HepG2 (cell line): ENCODE data around the gene SYT17. TPM values are rescaled to one million over a fixed set of nuclear protein-coding genes. Genes with fewer than 3 reads are reported as not detected.

Experiments used
- ATAC-seq: fragments of 200-7000 bp; cut with Tn5 transposase; 3 replicates; pipeline ENCODE4 v1.9.1; 2020; ENCODE audit warnings: mild to moderate bottlenecking, moderate library complexity
- BruUV-seq: library from RNA; stranded (reverse); fragments of 400-500 nt; replicated peaks from 2 replicates; lab custom pipeline; 2021; lab: Mats Ljungman, UMichigan
- CTCF ChIA-PET: fragments of 300-600 bp; formaldehyde crosslinking; extraction: SDS; loops from one replicate; lab custom pipeline; 2021; ENCODE audit warnings: low total read pairs, inconsistent platforms, low intra/inter-chr PET ratio; lab: Yijun Ruan, JAX
- POLR2A ChIA-PET: fragments of 350-600 bp; sonication (Branson Sonifier 250); formaldehyde crosslinking; loops from one replicate; lab custom pipeline; 2020; ENCODE audit warnings: antibody characterized with exemption, inconsistent platforms; lab: Yijun Ruan, JAX
- DNase-seq: peaks from one replicate; pipeline ENCODE4 v3.0.0-alpha.2; 2015; ENCODE audit warnings: low spot score
- FAIRE-seq: peaks from 3 replicates; lab custom pipeline; 2011; peaks lifted over from hg19 to GRCh38; lab: Jason Lieb, UNC
- H2AFZ ChIP-seq: one replicate; pipeline ENCODE4 v1.6.1; 2011; ENCODE audit warnings: low read length, inconsistent platforms
- H3K27ac ChIP-seq: fragments of 300-600 bp; 3 replicates; pipeline ENCODE4 v1.8.0; 2011; ENCODE audit warnings: mixed run types, mild to moderate bottlenecking, mixed read lengths, low read length, inconsistent platforms; ENCODE audit not compliant: insufficient read depth; ENCODE audit errors: extremely low read length
- H3K27me3 ChIP-seq, 2 experiments: fragments of 200-600 bp in 1 of 2; 2 replicates in 1 of 2; 3 replicates in 1 of 2; pipeline versions ENCODE4 v1.6.0 to v1.8.0; 2011; ENCODE audit warnings: low read length in 2 of 2, mild to moderate bottlenecking in 2 of 2, moderate library complexity in 2 of 2, inconsistent platforms in 1 of 2; ENCODE audit not compliant: insufficient read depth in 2 of 2, control insufficient read depth in 1 of 2
- H3K36me3 ChIP-seq, 2 experiments: fragments of 200-600 bp in 1 of 2; replicated peaks in 1 of 2; 2 replicates in 1 of 2; 3 replicates in 1 of 2; pipeline versions ENCODE4 v1.5.1 to v1.8.0; 2011; ENCODE audit warnings: low read length in 2 of 2, inconsistent platforms in 1 of 2; ENCODE audit not compliant: insufficient read depth in 2 of 2, control insufficient read depth in 1 of 2
- H3K4me1 ChIP-seq: 2 replicates; pipeline ENCODE4 v1.5.1; 2012; ENCODE audit warnings: low read length, inconsistent platforms; ENCODE audit not compliant: insufficient read depth
- H3K4me2 ChIP-seq: 2 replicates; pipeline ENCODE4 v1.6.0; 2011; ENCODE audit warnings: low read depth, low read length, inconsistent platforms
- H3K4me3 ChIP-seq, 3 experiments: fragments of 200-600 bp in 1 of 3; sonication (generic), shearing (Covaris generic) in 1 of 3; replicated peaks in 1 of 3; 2 replicates each; pipeline ENCODE4 v1.5.1; 2011 to 2016; ENCODE audit warnings: low read length in 3 of 3, inconsistent platforms in 2 of 3, low read depth in 2 of 3, mild to moderate bottlenecking in 2 of 3, control low read depth in 1 of 3, mixed read lengths in 1 of 3; ENCODE audit not compliant: insufficient read depth in 1 of 3
- H3K79me2 ChIP-seq: one replicate; pipeline ENCODE4 v1.6.1; 2011; ENCODE audit warnings: low read length, inconsistent platforms; ENCODE audit not compliant: insufficient read depth
- H3K9ac ChIP-seq: 2 replicates; pipeline ENCODE4 v1.6.0; 2011; ENCODE audit warnings: mild to moderate bottlenecking, low read depth, low read length, inconsistent platforms; ENCODE audit not compliant: insufficient read depth
- H3K9me3 ChIP-seq: 2 replicates; pipeline ENCODE4 v1.5.1; 2012; ENCODE audit warnings: mild to moderate bottlenecking, low read length
- H4K20me1 ChIP-seq: 2 replicates; pipeline ENCODE4 v1.6.0; 2011; ENCODE audit warnings: inconsistent platforms, mild to moderate bottlenecking, low read length, moderate library complexity; ENCODE audit not compliant: insufficient read depth
- ARNT2 ChIP-seq: sonication (generic); formaldehyde crosslinking; IDR thresholded peaks from 2 replicates; pipeline ENCODE4 v1.8.0; 2022; ENCODE audit warnings: mild to moderate bottlenecking, low read depth, missing genetic modification reagents, moderate library complexity
- HNRNPK ChIP-seq: fragments of 200-400 bp; formaldehyde crosslinking; IDR thresholded peaks from 2 replicates; pipeline ENCODE4 v1.6.1; 2018; ENCODE audit warnings: low read length, low read depth, moderate library complexity, mild to moderate bottlenecking; ENCODE audit not compliant: poor library complexity, severe bottlenecking
- MED8 ChIP-seq: sonication (generic); formaldehyde crosslinking; IDR thresholded peaks from 2 replicates; pipeline ENCODE4 v1.8.1; 2023; ENCODE audit warnings: mild to moderate bottlenecking, missing genetic modification reagents; ENCODE audit not compliant: insufficient replicate concordance
- RARG ChIP-seq: sonication (generic); formaldehyde crosslinking; IDR thresholded peaks from 2 replicates; pipeline ENCODE4 v1.4.0; 2020; ENCODE audit warnings: low read depth, mild to moderate bottlenecking, missing genetic modification reagents
- SRY ChIP-seq: sonication (generic); formaldehyde crosslinking; IDR thresholded peaks from 2 replicates; pipeline ENCODE4 v1.8.0; 2022; ENCODE audit warnings: mild to moderate bottlenecking, missing genetic modification reagents
- ZMYM2 ChIP-seq: sonication (generic); formaldehyde crosslinking; IDR thresholded peaks from 2 replicates; pipeline ENCODE4 v1.8.0; 2022; ENCODE audit warnings: mild to moderate bottlenecking, missing genetic modification reagents
- ZNF256 ChIP-seq: sonication (generic); formaldehyde crosslinking; conservative IDR thresholded peaks from 2 replicates; pipeline ENCODE4 v1.4.0; 2020; ENCODE audit warnings: missing genetic modification reagents
- ZSCAN30 ChIP-seq: sonication (generic); formaldehyde crosslinking; IDR thresholded peaks from 2 replicates; pipeline ENCODE4 v1.5.0; 2020; ENCODE audit warnings: mild to moderate bottlenecking, missing genetic modification reagents
- WGBS: methylation state at CpG from one replicate; pipeline ENCODE4 v1.1.6; 2017; ENCODE audit warnings: low lambda C conversion rate; 5-methylcytosine and 5-hydroxymethylcytosine counted together
- in situ Hi-C: cut with HindIII; loops from 2 replicates; pipeline ENCODE4 v1.10.0; 2017; ENCODE audit warnings: low pct_unique_long_range_greater_than_20kb; ENCODE audit not compliant: extremely low pct_ligation_motif_present
- intact Hi-C: fragments of 100-400 bp; cut with micrococcal nuclease; formaldehyde crosslinking; loops from one replicate; pipeline ENCODE4 v1.10.0; 2022; ENCODE audit not compliant: unreplicated experiment
- polyA plus RNA-seq, 8 experiments: library from polyadenylated mRNA; depleted of rRNA in 3 of 8; stranded (reverse) in 7 of 8; unstranded in 1 of 8; fragments of >200 nt; fragmentation: Illumina TruSeq in 4 of 8; extraction: Trizol in 4 of 8; gene quantifications; 2 replicates each; pipeline versions ENCODE4 v1.2.1 to v1.2.3, GENCODE V29; 2011 to 2016; ENCODE audit warnings: low read depth in 4 of 8, missing spikeins in 1 of 8, mixed read lengths in 1 of 8; ENCODE audit not compliant: insufficient read depth in 1 of 8
- total RNA-seq, 5 experiments: library from RNA; depleted of rRNA; stranded (reverse); fragments of >200 nt; fragmentation: Illumina TruSeq; extraction: Trizol; gene quantifications; 2 replicates each; pipeline ENCODE4 v1.2.3, GENCODE V29; 2016; ENCODE audit warnings: low read depth in 1 of 5
- TF ChIP-seq, protein P1 (sequence below): sonication (generic); formaldehyde crosslinking; IDR thresholded peaks from one replicate; pipeline ENCODE4 v1.5.1; 2020; ENCODE audit warnings: mild to moderate bottlenecking, missing genetic modification reagents; ENCODE audit errors: not compliant biosample characterization
- TF ChIP-seq, protein P2 (sequence below): sonication (generic); formaldehyde crosslinking; IDR thresholded peaks from 2 replicates; pipeline ENCODE4 v1.5.0; 2020; ENCODE audit warnings: mild to moderate bottlenecking, missing genetic modification reagents, borderline replicate concordance

Gene SYT17
- total and polyA plus RNA-seq, 2 of the 13 experiments (the other 11 are each of a cell fraction or from before 2014, with no cell fraction given): 0.44 TPM; not detected in 1

DNA sequence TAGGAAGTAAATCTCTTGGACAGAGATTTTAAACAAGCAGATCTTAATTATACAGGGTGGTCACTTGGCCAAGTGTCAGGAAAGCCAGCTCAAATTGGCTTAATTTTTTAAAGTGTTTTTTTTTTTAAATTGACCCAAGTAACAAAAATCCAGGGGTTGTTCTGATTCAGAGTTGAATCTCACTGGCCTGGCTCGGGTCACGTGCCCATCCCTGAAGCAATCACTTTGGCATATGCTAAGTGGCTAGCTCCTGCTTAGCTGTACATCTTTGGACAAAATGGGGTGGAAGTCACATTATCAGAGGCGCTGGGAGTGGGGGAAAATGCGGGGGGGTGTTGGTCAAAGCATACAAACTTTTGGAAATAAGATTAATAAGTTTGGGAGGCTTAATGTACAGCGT, 141.1 kb downstream of the SYT17 start (continued):
- TF ChIP-seq, protein P1, sequence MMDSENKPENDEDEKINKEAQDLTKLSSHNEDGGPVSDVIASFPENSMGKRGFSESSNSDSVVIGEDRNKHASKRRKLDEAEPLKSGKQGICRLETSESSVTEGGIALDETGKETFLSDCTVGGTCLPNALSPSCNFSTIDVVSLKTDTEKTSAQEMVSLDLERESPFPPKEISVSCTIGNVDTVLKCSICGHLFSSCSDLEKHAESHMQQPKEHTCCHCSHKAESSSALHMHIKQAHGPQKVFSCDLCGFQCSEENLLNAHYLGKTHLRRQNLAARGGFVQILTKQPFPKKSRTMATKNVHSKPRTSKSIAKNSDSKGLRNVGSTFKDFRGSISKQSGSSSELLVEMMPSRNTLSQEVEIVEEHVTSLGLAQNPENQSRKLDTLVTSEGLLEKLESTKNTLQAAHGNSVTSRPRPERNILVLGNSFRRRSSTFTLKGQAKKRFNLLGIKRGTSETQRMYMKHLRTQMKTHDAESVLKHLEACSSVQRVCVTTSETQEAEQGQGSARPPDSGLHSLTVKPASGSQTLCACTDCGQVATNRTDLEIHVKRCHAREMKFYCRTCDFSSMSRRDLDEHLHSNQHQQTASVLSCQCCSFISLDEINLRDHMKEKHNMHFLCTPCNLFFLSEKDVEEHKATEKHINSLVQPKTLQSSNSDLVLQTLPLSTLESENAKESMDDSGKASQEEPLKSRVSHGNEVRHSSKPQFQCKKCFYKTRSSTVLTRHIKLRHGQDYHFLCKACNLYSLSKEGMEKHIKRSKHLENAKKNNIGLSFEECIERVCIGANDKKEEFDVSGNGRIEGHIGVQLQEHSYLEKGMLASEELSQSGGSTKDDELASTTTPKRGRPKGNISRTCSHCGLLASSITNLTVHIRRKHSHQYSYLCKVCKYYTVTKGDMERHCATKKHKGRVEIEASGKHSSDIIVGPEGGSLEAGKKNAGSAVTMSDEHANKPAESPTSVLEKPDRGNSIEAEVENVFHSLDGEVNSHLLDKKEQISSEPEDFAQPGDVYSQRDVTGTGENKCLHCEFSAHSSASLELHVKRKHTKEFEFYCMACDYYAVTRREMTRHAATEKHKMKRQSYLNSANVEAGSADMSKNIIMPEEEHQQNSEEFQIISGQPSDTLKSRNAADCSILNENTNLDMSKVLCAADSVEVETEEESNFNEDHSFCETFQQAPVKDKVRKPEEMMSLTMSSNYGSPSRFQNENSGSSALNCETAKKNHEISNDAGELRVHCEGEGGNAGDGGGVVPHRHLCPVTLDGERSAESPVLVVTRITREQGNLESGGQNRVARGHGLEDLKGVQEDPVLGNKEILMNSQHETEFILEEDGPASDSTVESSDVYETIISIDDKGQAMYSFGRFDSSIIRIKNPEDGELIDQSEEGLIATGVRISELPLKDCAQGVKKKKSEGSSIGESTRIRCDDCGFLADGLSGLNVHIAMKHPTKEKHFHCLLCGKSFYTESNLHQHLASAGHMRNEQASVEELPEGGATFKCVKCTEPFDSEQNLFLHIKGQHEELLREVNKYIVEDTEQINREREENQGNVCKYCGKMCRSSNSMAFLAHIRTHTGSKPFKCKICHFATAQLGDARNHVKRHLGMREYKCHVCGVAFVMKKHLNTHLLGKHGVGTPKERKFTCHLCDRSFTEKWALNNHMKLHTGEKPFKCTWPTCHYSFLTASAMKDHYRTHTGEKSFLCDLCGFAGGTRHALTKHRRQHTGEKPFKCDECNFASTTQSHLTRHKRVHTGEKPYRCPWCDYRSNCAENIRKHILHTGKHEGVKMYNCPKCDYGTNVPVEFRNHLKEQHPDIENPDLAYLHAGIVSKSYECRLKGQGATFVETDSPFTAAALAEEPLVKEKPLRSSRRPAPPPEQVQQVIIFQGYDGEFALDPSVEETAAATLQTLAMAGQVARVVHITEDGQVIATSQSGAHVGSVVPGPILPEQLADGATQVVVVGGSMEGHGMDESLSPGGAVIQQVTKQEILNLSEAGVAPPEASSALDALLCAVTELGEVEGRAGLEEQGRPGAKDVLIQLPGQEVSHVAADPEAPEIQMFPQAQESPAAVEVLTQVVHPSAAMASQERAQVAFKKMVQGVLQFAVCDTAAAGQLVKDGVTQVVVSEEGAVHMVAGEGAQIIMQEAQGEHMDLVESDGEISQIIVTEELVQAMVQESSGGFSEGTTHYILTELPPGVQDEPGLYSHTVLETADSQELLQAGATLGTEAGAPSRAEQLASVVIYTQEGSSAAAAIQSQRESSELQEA: no peak
- no peak for TF ChIP-seq ZNF256
- TF ChIP-seq ZSCAN30: no peak
- TF ChIP-seq, all 625 proteins: peak for 0

DNA sequence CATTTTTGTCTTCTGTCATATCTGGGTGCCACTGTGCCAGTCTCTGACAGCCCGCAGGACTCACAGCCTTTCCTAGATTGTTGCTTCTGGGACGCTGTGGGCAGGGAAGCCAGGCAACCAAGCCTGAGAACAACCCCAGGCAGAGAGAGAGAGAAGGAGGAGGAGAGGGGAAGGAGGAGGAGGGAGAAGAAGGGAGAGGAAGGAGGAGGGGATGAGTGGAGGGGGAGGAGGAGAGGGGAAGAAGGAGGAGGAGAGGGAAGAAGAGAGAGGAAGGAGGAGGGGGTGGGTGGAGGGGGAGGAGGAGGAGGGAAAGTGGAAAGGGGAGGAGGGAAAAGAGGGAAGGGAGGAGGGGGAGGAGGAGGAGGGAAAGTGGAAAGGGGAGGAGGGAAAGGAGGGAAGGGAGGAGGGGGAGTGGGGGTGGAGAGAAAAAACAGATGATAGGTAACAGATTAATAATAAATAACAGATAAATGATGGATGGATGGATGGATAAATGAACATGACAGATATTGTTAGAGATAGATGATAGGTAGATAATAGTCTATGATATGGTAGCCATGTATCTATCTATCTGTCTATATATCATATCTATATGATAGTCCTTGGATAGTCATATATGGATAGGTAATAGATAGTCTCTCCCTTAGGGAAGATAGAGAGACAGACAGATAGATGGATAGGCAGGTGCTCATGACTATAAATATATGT, 146.8 kb downstream of the SYT17 start:
- H3K79me2 ChIP-seq: no peaks in the 10 kb centered on the region
- POLR2A ChIA-PET: no interaction called here
- H3K4me2 ChIP-seq: no peak overlapping the region
- H3K36me3 ChIP-seq: no peaks in the 10 kb centered on the region
- 17% methylated on average over 2 of the region's 2 CpGs for WGBS
- ATAC-seq (no peak), DNase-seq (no peak), FAIRE-seq (no peak)
- H3K4me3 ChIP-seq: no peak overlapping the region
- in situ Hi-C loops: no loop called here
- BruUV-seq: no TSS peak
- CTCF ChIA-PET: no interaction called here
- intact Hi-C loops: no loop called here
- no peak overlapping the region for H3K27ac ChIP-seq
- H3K4me1 ChIP-seq: no peaks in the 10 kb centered on the region
- H3K27me3 ChIP-seq: peaks cover 2 to 5% of the 10 kb centered on the region in 2 experiments; a peak in 1 of 5 replicates
- H3K9me3 ChIP-seq: no peaks in the 10 kb centered on the region
- H2AFZ ChIP-seq: no peak overlapping the region
- no peaks in the 10 kb centered on the region for H4K20me1 ChIP-seq
- H3K9ac ChIP-seq: no peak overlapping the region
- TF ChIP-seq ZMYM2 (CRISPR knock-in tag): no peak
- TF ChIP-seq, protein P2, sequence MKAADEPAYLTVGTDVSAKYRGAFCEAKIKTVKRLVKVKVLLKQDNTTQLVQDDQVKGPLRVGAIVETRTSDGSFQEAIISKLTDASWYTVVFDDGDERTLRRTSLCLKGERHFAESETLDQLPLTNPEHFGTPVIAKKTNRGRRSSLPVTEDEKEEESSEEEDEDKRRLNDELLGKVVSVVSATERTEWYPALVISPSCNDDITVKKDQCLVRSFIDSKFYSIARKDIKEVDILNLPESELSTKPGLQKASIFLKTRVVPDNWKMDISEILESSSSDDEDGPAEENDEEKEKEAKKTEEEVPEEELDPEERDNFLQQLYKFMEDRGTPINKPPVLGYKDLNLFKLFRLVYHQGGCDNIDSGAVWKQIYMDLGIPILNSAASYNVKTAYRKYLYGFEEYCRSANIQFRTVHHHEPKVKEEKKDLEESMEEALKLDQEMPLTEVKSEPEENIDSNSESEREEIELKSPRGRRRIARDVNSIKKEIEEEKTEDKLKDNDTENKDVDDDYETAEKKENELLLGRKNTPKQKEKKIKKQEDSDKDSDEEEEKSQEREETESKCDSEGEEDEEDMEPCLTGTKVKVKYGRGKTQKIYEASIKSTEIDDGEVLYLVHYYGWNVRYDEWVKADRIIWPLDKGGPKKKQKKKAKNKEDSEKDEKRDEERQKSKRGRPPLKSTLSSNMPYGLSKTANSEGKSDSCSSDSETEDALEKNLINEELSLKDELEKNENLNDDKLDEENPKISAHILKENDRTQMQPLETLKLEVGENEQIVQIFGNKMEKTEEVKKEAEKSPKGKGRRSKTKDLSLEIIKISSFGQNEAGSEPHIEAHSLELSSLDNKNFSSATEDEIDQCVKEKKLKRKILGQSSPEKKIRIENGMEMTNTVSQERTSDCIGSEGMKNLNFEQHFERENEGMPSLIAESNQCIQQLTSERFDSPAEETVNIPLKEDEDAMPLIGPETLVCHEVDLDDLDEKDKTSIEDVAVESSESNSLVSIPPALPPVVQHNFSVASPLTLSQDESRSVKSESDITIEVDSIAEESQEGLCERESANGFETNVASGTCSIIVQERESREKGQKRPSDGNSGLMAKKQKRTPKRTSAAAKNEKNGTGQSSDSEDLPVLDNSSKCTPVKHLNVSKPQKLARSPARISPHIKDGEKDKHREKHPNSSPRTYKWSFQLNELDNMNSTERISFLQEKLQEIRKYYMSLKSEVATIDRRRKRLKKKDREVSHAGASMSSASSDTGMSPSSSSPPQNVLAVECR (CRISPR knock-in tag): no peak
- no peak for TF ChIP-seq SRY (CRISPR knock-in tag)
- TF ChIP-seq MED8: no peak
- TF ChIP-seq RARG: no peak
- TF ChIP-seq HNRNPK: peak; percentile 99
- TF ChIP-seq ARNT2: no peak
